HTR-8/SVneo (cell line): Measurements from ENCODE around the gene RETSAT.
A peak's percentile ranks its signal among the peaks of the same experiment; 100 is the strongest.
"Not testable (repeated sequence)": the region's sequence is repeated elsewhere in the genome, so short reads cannot be mapped to it uniquely, and the experiment has no call there.

Experiments
- DNase-seq: peaks from one replicate; pipeline ENCODE4 v3.0.0; 2011; ENCODE audit warnings: low spot score, mixed read lengths; ENCODE audit not compliant: insufficient read length
- FAIRE-seq: peaks from 2 replicates; lab custom pipeline; 2011; peaks lifted over from hg19 to GRCh38; lab: Jason Lieb, UNC

Gene RETSAT

GRCh38 chr2:85383151-85383550, 28.8 kb upstream of the RETSAT start:
- DNase-seq, FAIRE-seq: not testable (repeated sequence)

- DNase-seq: no peak
- FAIRE-seq: no peak
These were observed 25.7 kb upstream of the RETSAT start for GRCh38 chr2:85380048-85380447.

- FAIRE-seq: no peak
- no peak for DNase-seq
These were observed 23.9 kb upstream of the RETSAT start for GRCh38 chr2:85378257-85378656.

GRCh38 chr2:85377083-85377482, 22.8 kb upstream of the RETSAT start:
- FAIRE-seq (no peak), DNase-seq (no peak)

GRCh38 chr2:85376291-85377065, 22.1 kb upstream of the RETSAT start:
- FAIRE-seq (no peak), DNase-seq (no peak)

GRCh38 chr2:85371045-85371444, 16.7 kb upstream of the RETSAT start:
- no peak for FAIRE-seq
- no peak for DNase-seq

DNA sequence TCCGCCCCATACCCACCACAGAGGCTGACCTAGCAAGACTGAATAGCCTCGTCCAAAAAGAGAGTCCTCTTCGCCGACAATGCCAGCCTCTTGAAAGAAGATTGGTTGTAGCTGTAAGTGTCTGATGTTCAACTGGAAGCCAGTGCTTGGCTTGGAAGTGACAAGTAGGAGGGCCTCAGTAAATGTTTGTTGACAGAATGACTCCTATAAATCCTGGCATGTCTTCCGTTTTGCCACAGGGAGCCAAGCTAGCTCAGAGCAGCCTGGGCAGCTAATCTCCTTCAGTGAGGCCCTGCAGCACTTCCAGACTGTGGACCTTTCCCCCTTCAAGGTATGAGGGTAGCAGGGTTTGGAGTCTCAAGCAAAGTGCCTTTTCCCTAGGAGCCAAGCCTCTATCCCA, 15.2 kb upstream of the RETSAT start:
- no peak for FAIRE-seq
- DNase-seq: no peak

- FAIRE-seq (no peak), DNase-seq (no peak)
These were observed 14.6 kb upstream of the RETSAT start for GRCh38 chr2:85368921-85369320.

- FAIRE-seq: no peak
- no peak for DNase-seq
These were observed 12.9 kb upstream of the RETSAT start for GRCh38 chr2:85367180-85367579.

DNA sequence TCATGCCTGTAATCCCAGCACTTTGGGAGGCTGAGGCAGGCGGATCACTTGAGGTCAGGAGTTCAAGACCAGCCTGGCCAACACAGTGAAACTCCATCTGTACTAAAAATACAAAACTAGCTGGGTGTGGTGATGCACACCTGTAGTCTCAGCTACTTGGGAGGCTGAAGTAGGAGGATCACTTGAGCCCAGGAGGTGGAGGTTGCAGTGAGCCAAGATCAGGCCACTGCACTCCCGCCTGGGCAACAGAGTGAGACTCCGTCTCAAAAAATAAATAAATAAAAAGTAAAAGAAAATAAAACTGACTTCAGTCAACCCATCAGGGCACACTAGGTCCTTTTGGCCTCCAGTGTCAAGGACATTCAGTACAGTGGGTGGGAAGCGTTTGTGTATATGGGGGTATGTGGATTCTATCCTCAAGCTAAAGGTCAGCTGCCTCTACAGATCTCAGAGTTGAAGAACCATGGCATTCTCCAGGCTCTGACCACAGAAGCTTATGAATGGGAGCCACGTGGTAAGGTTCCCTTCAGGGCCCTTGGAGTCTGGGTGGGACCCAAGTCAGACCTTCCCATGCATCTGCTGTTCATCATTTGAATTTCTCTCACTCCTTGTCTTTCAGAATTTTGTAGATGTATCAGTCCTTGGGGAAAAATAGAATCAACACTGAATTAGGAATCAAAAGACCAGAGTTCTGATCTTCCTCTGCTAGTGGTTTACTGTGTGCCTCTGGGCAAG, 8.5 kb upstream of the RETSAT start:
- not testable (repeated sequence) for DNase-seq, FAIRE-seq

GRCh38 chr2:85357736-85358135, 3.4 kb upstream of the RETSAT start:
- FAIRE-seq (no peak), DNase-seq (no peak)

DNA sequence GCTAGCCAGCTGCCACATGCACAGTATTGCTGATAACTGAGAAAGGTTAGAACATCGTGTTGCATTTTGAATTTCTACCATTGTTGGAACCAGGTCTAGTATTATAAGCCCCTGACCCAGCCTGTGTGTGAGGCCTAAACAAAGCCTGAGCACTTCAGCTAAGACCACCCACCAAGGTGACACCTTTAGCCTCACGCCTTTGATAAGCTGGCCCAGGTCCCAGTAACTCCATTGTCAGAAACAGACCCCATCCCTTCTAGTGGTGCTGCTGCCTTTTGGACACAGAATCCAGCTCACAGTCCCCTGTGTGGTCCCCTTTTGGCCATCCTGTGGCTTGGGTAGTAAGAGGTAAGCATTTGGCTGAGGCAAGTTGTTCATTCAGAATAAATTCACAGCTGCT, 1.9 kb upstream of the RETSAT start:
- FAIRE-seq: no peak
- no peak for DNase-seq

DNA sequence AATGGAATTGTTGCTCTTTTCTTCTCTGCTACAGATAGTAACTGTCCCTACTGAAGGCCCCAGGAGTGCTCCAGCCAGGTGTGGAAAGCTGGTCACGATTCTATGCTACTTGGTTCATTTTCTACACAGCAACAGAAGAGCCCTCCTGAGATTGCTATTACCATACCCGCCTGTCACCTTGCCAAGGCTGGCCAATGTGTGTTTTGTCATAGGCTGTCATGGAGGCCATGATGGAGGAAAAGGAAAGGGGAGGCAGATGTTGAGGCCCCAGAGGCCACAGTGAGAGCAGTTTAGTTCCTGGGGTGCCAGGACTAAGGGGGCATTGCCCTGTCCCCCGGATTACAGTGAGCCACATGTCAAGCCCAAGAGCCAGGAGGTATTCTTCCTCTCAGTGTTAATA, 1.2 kb upstream of the RETSAT start:
- no peak for FAIRE-seq

GRCh38 chr2:85355073-85355410, 714 bp upstream of the RETSAT start:
- no peak for FAIRE-seq

More for the DNA sequence above, 1.2 kb upstream of the RETSAT start:
- no peak for DNase-seq

GRCh38 chr2:85353876-85354285, 447 bp downstream of the RETSAT start:
- FAIRE-seq (no peak), DNase-seq (peak; percentile 36)

More at GRCh38 chr2:85355073-85355410, 714 bp upstream of the RETSAT start:
- no peak for DNase-seq

GRCh38 chr2:85347599-85347998, 6.7 kb downstream of the RETSAT start:
- FAIRE-seq: no peak

DNA sequence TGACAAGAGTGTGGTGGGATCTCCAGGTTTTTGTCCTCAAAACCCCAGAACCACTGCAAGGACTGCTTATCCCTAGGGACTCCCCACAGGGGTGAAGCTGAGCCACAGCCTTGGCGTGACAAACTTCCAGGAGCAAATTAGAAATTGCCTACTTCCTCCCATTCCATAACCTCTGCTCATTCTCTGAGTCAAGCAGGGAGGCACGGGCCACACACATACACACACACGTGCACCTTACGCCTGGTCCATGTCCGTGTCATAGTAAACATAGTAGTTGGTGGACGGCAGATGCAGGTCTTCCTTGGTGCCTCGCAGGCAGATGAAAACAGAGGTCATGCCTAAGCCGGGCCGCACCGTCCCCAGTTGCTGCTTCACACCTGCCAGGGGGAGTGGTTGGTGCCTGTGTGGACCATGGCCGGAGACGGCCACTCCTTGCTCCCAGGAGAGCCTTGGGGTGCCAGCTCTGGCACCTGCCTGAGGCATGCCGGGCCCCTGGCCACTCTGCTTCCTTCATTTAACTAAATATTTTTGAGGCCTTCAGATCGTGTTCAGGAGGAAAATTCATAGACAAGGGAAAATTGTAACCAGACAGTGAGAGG, 9.9 kb downstream of the RETSAT start:
- DNase-seq (no peak), FAIRE-seq (peak; percentile 92)

More at GRCh38 chr2:85347599-85347998, 6.7 kb downstream of the RETSAT start:
- no peak for DNase-seq

DNA sequence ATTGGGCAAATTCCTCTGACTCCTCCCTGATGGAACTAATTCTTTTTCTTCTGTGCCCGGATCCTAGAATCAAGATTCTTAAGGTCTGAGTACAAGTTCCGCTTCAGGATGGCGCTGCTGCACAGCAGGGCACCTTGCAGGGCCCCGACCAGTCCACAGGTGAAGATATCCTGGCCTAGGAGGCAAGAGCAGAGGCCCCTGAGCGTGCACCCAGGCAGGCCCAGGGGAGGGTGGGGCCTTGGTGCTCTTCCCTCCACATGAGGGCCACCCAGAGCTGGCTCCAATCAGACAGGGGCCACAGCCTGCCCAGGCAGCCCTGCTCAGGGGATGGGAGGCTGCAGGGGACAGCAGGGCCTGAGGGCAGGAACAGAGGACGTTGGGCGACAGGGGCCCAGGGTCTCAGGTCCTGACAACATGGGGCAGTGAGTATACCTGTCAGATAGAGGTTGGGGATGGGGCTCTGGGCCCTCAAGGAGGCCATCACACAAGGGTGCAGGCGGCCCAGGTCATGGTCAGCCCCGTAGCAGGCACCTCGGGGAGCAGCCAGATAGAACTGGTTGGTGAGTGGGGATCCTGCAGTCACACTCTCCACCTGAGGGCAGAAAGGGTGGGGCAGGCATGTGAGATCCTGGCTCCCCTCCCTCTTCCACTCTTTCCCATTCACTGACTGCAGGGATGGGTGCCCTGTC, 11.0 kb downstream of the RETSAT start:
- FAIRE-seq, DNase-seq: not testable (repeated sequence)

GRCh38 chr2:85342156-85342555, 12.2 kb downstream of the RETSAT start:
- FAIRE-seq: peak; percentile 31

DNA sequence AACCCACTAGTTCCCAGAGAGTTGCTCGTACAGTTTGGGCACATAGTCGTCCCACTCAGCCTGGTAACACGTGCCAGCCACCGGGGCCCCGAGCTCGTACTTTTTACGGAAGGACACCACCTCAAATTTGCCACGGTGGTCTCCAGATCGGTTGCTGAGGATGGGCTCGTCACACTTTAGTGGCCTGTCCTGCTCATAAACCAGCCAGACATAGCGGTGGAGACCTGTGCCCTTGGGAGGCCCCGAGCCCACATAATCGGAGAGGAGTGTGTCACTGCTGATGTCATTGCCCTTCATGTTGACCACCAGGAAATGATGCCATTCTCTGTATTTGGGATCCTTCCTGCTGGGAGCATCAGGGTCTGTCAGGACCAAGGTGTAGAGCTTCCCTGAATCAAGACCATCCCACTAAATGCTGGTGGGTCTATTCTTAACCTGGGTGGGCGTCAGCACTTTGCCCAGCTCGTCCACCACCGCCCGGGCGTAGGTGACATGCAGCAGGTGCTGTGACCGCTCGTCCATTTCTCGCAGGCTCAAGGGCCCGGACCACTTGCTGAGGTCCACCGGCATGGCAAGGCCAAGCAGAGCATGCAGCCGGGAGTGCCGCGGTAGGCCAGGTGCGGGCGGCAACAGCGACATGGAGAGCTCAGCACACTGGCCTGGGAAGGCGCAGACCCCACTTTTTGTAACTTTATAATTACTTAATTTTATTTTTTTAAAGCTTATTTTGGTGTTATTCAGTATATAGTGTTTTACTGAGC, 12.9 kb downstream of the RETSAT start:
- peak; percentile 73 for FAIRE-seq
- DNase-seq: no peak

More at GRCh38 chr2:85342156-85342555, 12.2 kb downstream of the RETSAT start:
- DNase-seq: no peak
